Umbilical cord (tissue), 2 donors: ENCODE results near the gene FAM156A. TPM values are rescaled to one million over a fixed set of nuclear protein-coding genes. Genes with fewer than 3 reads are reported as not detected.
"Not testable (repeated sequence)": the region's sequence is repeated elsewhere in the genome, so short reads cannot be mapped to it uniquely, and the experiment has no call there.

Experiments
- DNase-seq: peaks from one replicate; pipeline ENCODE4 v3.0.0-alpha.2; 2015; ENCODE audit warnings: low spot score
- total RNA-seq: library from RNA; depleted of rRNA; stranded (reverse); fragments of >200 nt; gene quantifications from one replicate; pipeline ENCODE4 v1.2.3, GENCODE V29; 2014; ENCODE audit warnings: low replicate concordance; ENCODE audit not compliant: insufficient read depth

The FAM156A gene
- total RNA-seq, 1 donor from 2014 or later, result 17.3 TPM

DNA sequence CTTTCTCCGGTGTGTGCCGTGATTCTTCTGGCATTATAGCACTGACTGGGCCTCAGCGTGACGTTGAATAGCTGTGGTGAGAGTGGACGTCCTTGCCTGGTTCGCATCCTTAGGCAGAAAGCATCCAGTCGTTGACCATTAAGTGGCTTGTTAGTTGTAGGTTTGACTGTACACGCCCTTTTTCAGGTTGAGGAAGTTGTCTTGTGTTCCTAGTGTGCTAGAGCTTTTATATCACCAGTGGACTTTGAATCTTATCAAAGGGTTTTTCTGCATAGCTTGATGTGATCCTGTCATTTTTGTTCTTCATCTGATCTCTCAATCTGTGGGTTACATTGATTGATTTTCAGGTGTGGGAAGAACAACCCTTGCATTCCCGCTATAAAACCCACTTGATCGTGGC lies 52.8 kb downstream of the FAM156A start:
- DNase-seq, result not testable (repeated sequence)

Other genes with a start within 250 kb of the FAM156A start
- gene SSX2B, start 207.3 kb downstream of the FAM156A start, total RNA-seq, result not detected
- not detected for gene SPANXN5, start 161.1 kb downstream of the FAM156A start, total RNA-seq
- not detected for gene XAGE5, start 147.2 kb downstream of the FAM156A start, total RNA-seq
- gene XAGE3, start 90.4 kb downstream of the FAM156A start, total RNA-seq, result not detected
- 30.3 TPM for gene FAM156B, start 61.2 kb downstream of the FAM156A start, total RNA-seq
- not detected for gene GPR173, start 90.3 kb upstream of the FAM156A start, total RNA-seq
- 22.4 TPM for gene TSPYL2, start 123.8 kb upstream of the FAM156A start, total RNA-seq
- gene KANTR, start 135.6 kb upstream of the FAM156A start, total RNA-seq, result 12.8 TPM